ENCODE data around the gene TOR4A. TPM values are rescaled to one million over a fixed set of nuclear protein-coding genes. Genes with fewer than 3 reads are reported as not detected.
A peak's percentile ranks its signal among the peaks of the same experiment; 100 is the strongest.

TOR4A gene
- total RNA-seq, 1 donor from 2014 or later: 1.9 TPM

DNA sequence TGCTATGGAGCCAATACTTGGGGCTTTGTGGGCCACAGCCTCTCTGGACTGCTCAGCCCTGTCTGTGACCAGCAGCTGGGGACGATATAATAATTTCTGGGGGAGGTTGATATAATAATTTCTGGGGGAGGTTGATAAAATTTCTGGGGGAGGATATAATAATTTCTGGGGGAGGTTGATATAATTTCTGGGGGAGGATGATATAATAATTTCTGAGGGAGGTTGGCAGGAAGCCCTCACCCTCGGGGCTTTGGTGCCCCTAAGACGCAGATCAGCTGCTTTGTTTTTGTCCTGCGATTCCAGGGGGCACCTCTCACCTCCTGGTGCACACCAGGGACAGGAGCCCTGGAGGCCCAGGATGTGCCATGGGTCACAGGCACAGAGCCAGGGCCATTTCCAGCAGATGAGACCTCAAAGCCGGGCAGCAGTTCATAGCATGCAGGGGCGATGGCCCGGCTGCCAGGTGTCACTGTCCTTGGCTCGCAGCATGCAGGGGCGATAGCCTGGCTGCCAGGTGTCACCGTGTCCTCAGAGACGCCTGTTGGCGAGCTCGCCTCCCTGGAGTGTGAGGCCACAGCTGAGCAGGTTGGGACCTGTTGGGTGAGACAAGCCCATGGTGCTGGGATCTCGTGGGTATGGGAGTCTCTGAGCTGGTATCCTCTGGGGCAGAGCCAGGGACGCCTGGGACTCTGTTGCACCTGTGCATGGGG lies 3.8 kb upstream of the TOR4A start:
- Mint-ChIP-seq H3K36me3 (ENCODE audit: unreplicated experiment) (peaks cover 13% of the 10 kb centered on the region), H3K27ac (ENCODE audit: unreplicated experiment) (no peak overlapping the region), H3K4me3 (ENCODE audit: unreplicated experiment) (no peak overlapping the region), H3K4me1 (ENCODE audit: unreplicated experiment) (peaks cover 33% of the 10 kb centered on the region), H3K27me3 (ENCODE audit: unreplicated experiment) (no peaks in the 10 kb centered on the region), H3K9me3 (ENCODE audit: unreplicated experiment) (no peaks in the 10 kb centered on the region)
- no peak for DNase-seq (ENCODE audit: extremely low spot score, unreplicated experiment)
- TF ChIP-seq, protein P1, sequence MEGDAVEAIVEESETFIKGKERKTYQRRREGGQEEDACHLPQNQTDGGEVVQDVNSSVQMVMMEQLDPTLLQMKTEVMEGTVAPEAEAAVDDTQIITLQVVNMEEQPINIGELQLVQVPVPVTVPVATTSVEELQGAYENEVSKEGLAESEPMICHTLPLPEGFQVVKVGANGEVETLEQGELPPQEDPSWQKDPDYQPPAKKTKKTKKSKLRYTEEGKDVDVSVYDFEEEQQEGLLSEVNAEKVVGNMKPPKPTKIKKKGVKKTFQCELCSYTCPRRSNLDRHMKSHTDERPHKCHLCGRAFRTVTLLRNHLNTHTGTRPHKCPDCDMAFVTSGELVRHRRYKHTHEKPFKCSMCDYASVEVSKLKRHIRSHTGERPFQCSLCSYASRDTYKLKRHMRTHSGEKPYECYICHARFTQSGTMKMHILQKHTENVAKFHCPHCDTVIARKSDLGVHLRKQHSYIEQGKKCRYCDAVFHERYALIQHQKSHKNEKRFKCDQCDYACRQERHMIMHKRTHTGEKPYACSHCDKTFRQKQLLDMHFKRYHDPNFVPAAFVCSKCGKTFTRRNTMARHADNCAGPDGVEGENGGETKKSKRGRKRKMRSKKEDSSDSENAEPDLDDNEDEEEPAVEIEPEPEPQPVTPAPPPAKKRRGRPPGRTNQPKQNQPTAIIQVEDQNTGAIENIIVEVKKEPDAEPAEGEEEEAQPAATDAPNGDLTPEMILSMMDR (IDR thresholded peaks at IDR 0.05): no peak

DNA sequence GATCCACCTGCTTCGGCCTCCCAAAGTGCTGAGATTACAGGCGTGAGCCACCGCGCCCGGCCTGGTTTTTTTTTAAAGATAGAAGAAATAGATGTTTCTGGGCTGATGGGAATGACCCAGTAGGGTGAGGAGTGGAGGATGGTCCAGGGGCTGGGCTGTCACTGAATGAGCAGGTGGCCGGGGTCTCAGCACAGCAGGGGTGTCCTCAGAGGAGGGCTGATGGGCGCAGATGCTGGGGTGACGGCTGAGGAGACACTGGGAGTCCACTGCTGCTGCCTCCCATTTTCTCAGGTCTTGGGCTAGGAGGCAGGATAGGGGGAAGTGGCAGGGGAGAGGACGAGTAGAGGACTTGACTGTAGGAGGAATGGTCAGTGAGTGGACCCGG lies 2.3 kb upstream of the TOR4A start:
- no peaks in the 10 kb centered on the region for H3K9me3 Mint-ChIP-seq (ENCODE audit: unreplicated experiment)
- peak overlapping the region; percentile 64 for H3K27ac Mint-ChIP-seq (ENCODE audit: unreplicated experiment)
- no peak overlapping the region for H3K4me3 Mint-ChIP-seq (ENCODE audit: unreplicated experiment)
- H3K4me1 Mint-ChIP-seq (ENCODE audit: unreplicated experiment): peaks cover 26% of the 10 kb centered on the region
- H3K36me3 Mint-ChIP-seq (ENCODE audit: unreplicated experiment): peaks cover 5% of the 10 kb centered on the region
- no peak for DNase-seq (ENCODE audit: extremely low spot score, unreplicated experiment)
- TF ChIP-seq, protein P1 (IDR thresholded peaks at IDR 0.05): no peak
- no peaks in the 10 kb centered on the region for H3K27me3 Mint-ChIP-seq (ENCODE audit: unreplicated experiment)

DNA sequence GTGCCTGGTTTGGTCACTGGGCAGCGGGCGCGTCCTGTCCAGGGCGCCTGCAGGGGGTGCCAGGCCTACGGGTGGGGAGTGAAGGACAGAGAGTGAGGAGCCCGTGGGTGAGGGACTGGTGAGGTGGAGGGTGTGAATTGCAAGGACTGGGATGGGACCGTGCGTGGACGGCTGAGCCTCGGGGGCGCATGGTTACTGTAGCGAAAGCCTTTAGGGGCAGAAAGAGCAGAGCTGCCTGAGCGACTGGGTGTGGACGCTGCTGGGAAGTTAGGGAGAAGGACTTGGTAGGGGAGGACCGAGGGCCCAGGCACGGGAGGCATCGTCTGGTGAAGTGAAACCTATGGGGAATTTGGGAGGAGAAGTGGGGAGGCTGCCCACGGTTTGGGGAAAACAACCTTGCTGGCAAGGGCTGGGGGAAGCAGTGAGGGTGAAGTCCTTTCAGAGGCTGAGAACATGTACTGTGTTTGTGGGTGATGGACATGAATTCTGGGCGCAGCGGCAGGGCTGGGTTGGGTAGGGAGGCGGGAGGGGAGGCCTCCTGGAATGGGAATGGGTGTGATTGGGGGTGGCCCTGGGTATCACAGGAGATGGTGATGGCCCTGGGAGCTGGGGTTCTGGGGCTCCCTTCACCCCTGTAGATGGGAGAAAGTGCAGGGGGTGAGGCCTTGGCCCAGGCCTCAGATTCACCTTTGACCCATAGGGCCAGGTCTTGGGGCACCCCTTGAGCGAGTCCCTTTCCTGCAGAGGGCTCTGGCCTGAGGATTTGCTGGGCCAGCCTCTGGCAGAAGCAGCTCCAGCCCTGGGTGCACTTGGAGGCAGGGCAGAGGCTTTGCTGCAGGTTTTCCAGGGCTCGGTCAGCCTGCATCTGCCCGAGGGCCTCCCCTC lies 1.7 kb upstream of the TOR4A start:
- H3K4me1 Mint-ChIP-seq (ENCODE audit: unreplicated experiment): peaks cover 26% of the 10 kb centered on the region
- no peaks in the 10 kb centered on the region for H3K9me3 Mint-ChIP-seq (ENCODE audit: unreplicated experiment)
- H3K27me3 Mint-ChIP-seq (ENCODE audit: unreplicated experiment): no peaks in the 10 kb centered on the region
- TF ChIP-seq, protein P1 (IDR thresholded peaks at IDR 0.05): no peak
- no peak overlapping the region for H3K4me3 Mint-ChIP-seq (ENCODE audit: unreplicated experiment)
- peaks cover 5% of the 10 kb centered on the region for H3K36me3 Mint-ChIP-seq (ENCODE audit: unreplicated experiment)
- DNase-seq (ENCODE audit: extremely low spot score, unreplicated experiment): no peak
- H3K27ac Mint-ChIP-seq (ENCODE audit: unreplicated experiment): peak overlapping the region; percentile 64

DNA sequence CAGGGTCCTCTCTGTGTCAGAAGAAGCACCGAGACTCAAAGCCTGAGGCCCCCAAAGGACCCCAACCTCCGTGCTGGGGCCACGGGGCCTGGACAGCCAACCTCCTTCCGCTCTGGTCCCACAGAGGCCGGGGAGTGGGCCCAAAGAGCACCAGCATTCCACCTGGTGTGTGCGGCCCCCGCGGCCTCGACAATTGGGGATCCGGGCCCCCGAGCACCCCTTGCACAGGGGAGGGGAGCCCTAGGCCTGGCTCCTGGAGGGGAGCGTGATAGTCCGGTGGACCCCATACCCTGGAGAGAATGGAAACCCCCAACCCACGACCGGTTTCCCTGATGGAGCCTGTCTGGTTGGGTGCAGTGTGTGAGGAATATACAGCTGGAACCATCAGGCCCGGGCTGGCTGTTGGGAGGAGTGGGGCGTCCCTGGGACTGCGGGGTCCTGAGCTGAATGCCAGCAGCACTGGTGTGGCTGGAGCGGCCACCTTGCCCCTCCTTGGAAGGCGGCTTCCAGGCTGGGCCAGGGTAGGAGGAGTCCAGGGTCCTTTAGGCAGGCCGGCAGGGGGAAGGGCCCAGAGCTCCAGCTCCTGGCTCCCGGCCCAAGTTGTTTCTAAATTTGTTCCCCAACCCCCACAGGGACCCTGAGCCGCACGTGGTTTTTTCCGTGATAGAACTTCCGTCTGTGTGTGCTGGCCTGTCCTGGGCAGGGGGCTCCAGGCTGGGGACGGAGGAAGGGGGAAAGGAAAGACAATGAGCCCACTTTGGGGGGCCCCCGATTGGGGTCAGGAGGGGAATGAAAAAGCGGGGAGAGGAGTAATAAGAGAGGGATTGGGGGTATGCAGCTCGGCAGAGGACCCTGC lies 825 bp upstream of the TOR4A start:
- Mint-ChIP-seq H3K4me1 (ENCODE audit: unreplicated experiment) (peaks cover 26% of the 10 kb centered on the region), H3K36me3 (ENCODE audit: unreplicated experiment) (peaks cover 3% of the 10 kb centered on the region), H3K27me3 (ENCODE audit: unreplicated experiment) (no peaks in the 10 kb centered on the region), H3K4me3 (ENCODE audit: unreplicated experiment) (peak overlapping the region; percentile 53), H3K9me3 (ENCODE audit: unreplicated experiment) (no peaks in the 10 kb centered on the region), H3K27ac (ENCODE audit: unreplicated experiment) (peak overlapping the region; percentile 92)
- DNase-seq (ENCODE audit: extremely low spot score, unreplicated experiment): no peak
- TF ChIP-seq, protein P1 (IDR thresholded peaks at IDR 0.05): no peak

Measured in osteocyte (in vitro differentiated cells).